HCT116 (cell line): ENCODE data around the gene ARHGEF6. TPM values are rescaled to one million over a fixed set of nuclear protein-coding genes. Genes with fewer than 3 reads are reported as not detected.

Experiments used
- ATAC-seq: fragments of 200-7000 bp; cut with Tn5 transposase; 2 replicates; pipeline ENCODE4 v1.9.1; 2020; ENCODE audit warnings: mild to moderate bottlenecking, moderate library complexity
- BruUV-seq: library from RNA; stranded (reverse); fragments of 400-500 nt; replicated peaks from 2 replicates; lab custom pipeline; 2021; lab: Mats Ljungman, UMichigan
- CTCF ChIA-PET: fragments of 300-600 bp; sonication (Branson Sonifier 250); formaldehyde crosslinking; loops from one replicate; lab custom pipeline; 2021; ENCODE audit warnings: antibody characterized with exemption; lab: Charles Lee
- POLR2A ChIA-PET: fragments of 300-600, 350-600 bp; sonication (Branson Sonifier 250); formaldehyde crosslinking; loops from one replicate; lab custom pipeline; 2021; ENCODE audit warnings: antibody characterized with exemption; lab: Charles Lee
- RAD21 ChIA-PET, 2 experiments: fragments of 300-600 bp; sonication (Branson Sonifier 250); formaldehyde crosslinking; loops; one replicate each; lab custom pipeline; 2023; ENCODE audit warnings: low total read pairs in 2 of 2; ENCODE audit not compliant: uncharacterized antibody in 2 of 2, unreplicated experiment in 2 of 2, low non-redundant PET in 1 of 2; lab: Charles Lee
- DNase-seq: peaks from one replicate; pipeline ENCODE4 v3.0.0-alpha.2; 2010; ENCODE audit warnings: low read depth, low spot score
- H2AFZ ChIP-seq: fragments of 200-600 bp; shearing (Covaris generic), sonication (generic); 2 replicates; pipeline ENCODE4 v1.6.1; 2017; ENCODE audit warnings: low read depth, mixed run types, mixed read lengths, antibody characterized with exemption, low read length; ENCODE audit not compliant: poor library complexity, severe bottlenecking
- H3K27ac ChIP-seq: 2 replicates; pipeline ENCODE4 v1.5.1; 2012; ENCODE audit warnings: low read depth, low read length
- H3K27me3 ChIP-seq: fragments of 200-600 bp; sonication (generic); 2 replicates; pipeline ENCODE4 v1.6.1; 2016; ENCODE audit warnings: mixed run types, low read length, mixed read lengths; ENCODE audit not compliant: insufficient read depth
- H3K36me3 ChIP-seq, 2 experiments: fragments of 200-500 bp in 1 of 2; fragments of 200-600 bp in 1 of 2; sonication (Bioruptor generic) in 1 of 2; sonication (generic) in 1 of 2; 2 replicates each; pipeline versions ENCODE4 v1.5.1 to v1.6.1; 2014 to 2016; ENCODE audit warnings: low read length in 2 of 2, inconsistent platforms in 1 of 2, mixed read lengths in 1 of 2, mixed run types in 1 of 2; ENCODE audit not compliant: insufficient read depth in 2 of 2, control insufficient read depth in 1 of 2
- H3K4me1 ChIP-seq, 2 experiments: fragments of 200-600 bp in 1 of 2; sonication (generic) in 1 of 2; 2 replicates each; pipeline versions ENCODE4 v1.5.1 to v1.6.1; 2012 to 2017; ENCODE audit warnings: low read length in 2 of 2, inconsistent platforms in 1 of 2, mild to moderate bottlenecking in 1 of 2, mixed read lengths in 1 of 2, mixed run types in 1 of 2, moderate library complexity in 1 of 2; ENCODE audit not compliant: insufficient read depth in 2 of 2, control insufficient read depth in 1 of 2
- H3K4me2 ChIP-seq: fragments of 200-600 bp; sonication (generic); 2 replicates; pipeline ENCODE4 v1.6.1; 2017; ENCODE audit warnings: mixed run types, low read length, mixed read lengths
- H3K4me3 ChIP-seq, 2 experiments: fragments of 200-600 bp in 1 of 2; sonication (generic) in 1 of 2; replicated peaks in 1 of 2; 2 replicates each; pipeline ENCODE4 v1.5.1; 2011 to 2016; ENCODE audit warnings: low read length in 2 of 2, control low read depth in 1 of 2, low read depth in 1 of 2, mild to moderate bottlenecking in 1 of 2, mixed read lengths in 1 of 2, mixed run types in 1 of 2
- H3K79me2 ChIP-seq: fragments of 200-600 bp; sonication (generic); 2 replicates; pipeline ENCODE4 v1.6.1; 2017; ENCODE audit warnings: mild to moderate bottlenecking, mixed run types, low read length, moderate library complexity, mixed read lengths; ENCODE audit not compliant: insufficient read depth
- H3K9ac ChIP-seq: fragments of 200-600 bp; sonication (generic); 2 replicates; pipeline ENCODE4 v1.6.1; 2016; ENCODE audit warnings: low read length, mixed read lengths
- H3K9me2 ChIP-seq: fragments of 200-600 bp; sonication (generic), shearing (Covaris generic); 2 replicates; pipeline ENCODE4 v1.6.1; 2017; ENCODE audit warnings: mixed run types, mild to moderate bottlenecking, moderate library complexity; ENCODE audit not compliant: insufficient read depth
- H3K9me3 ChIP-seq, 2 experiments: fragments of 200-500 bp in 1 of 2; fragments of 200-600 bp in 1 of 2; sonication (Bioruptor generic) in 1 of 2; sonication (generic) in 1 of 2; 2 replicates each; pipeline ENCODE4 v1.6.1; 2014 to 2017; ENCODE audit warnings: low read length in 2 of 2, mixed read lengths in 2 of 2, inconsistent platforms in 1 of 2, low read depth in 1 of 2, mild to moderate bottlenecking in 1 of 2, mixed run types in 1 of 2, moderate library complexity in 1 of 2; ENCODE audit not compliant: control insufficient read depth in 1 of 2, insufficient read depth in 1 of 2
- H4K20me1 ChIP-seq: fragments of 200-600 bp; sonication (generic), shearing (Covaris generic); 2 replicates; pipeline ENCODE4 v1.6.1; 2017; ENCODE audit warnings: mixed run types, mild to moderate bottlenecking, moderate library complexity; ENCODE audit not compliant: insufficient read depth
- ATF3 ChIP-seq: IDR thresholded peaks from 2 replicates; pipeline ENCODE4 v1.6.1; 2012
- CBX3 ChIP-seq: IDR thresholded peaks from 2 replicates; pipeline ENCODE4 v1.6.1; 2012; ENCODE audit warnings: low read depth
- CTCF ChIP-seq, 3 experiments: fragments of 200-600 bp in 1 of 3; sonication (generic) in 1 of 3; IDR thresholded peaks in 2 of 3; conservative IDR thresholded peaks in 1 of 3; 2 replicates each; pipeline ENCODE4 v1.5.1; 2012 to 2017; ENCODE audit warnings: low read depth in 2 of 3, low read length in 2 of 3, antibody characterized with exemption in 1 of 3, borderline replicate concordance in 1 of 3, control low read depth in 1 of 3, mild to moderate bottlenecking in 1 of 3, mixed read lengths in 1 of 3, mixed run types in 1 of 3, moderate library complexity in 1 of 3; ENCODE audit not compliant: insufficient read depth in 1 of 3
- EGR1 ChIP-seq: IDR thresholded peaks from 2 replicates; pipeline ENCODE4 v1.6.1; 2012; ENCODE audit warnings: low read depth
- EZH2phosphoT487 ChIP-seq: fragments of 200-600 bp; IDR thresholded peaks from 2 replicates; pipeline ENCODE4 v1.6.1; 2018; ENCODE audit warnings: antibody characterized with exemption, borderline replicate concordance
- JUND ChIP-seq: IDR thresholded peaks from 2 replicates; pipeline ENCODE4 v1.6.1; 2012
- MAX ChIP-seq: IDR thresholded peaks from 2 replicates; pipeline ENCODE4 v1.6.1; 2012
- POLR2A ChIP-seq: IDR thresholded peaks from 2 replicates; pipeline ENCODE4 v1.7.0; 2011; ENCODE audit warnings: borderline replicate concordance; ENCODE audit not compliant: insufficient read depth, insufficient read length; ENCODE audit errors: extremely low read depth
- POLR2AphosphoS5 ChIP-seq: IDR thresholded peaks from 2 replicates; pipeline ENCODE4 v1.6.1; 2011; ENCODE audit warnings: mild to moderate bottlenecking, low read depth, low read length, moderate library complexity
- REST ChIP-seq: IDR thresholded peaks from 2 replicates; pipeline ENCODE4 v1.6.1; 2012; ENCODE audit warnings: low read depth
- SIN3A ChIP-seq: IDR thresholded peaks from 2 replicates; pipeline ENCODE4 v1.6.1; 2012; ENCODE audit warnings: low read depth
- SP1 ChIP-seq: IDR thresholded peaks from 2 replicates; pipeline ENCODE4 v1.6.1; 2012; ENCODE audit warnings: low read depth
- SRF ChIP-seq: IDR thresholded peaks from 2 replicates; pipeline ENCODE4 v1.6.1; 2012; ENCODE audit warnings: low read depth
- TCF7L2 ChIP-seq: IDR thresholded peaks from 2 replicates; pipeline ENCODE4 v1.7.0; 2011; ENCODE audit warnings: borderline replicate concordance, inconsistent platforms; ENCODE audit not compliant: insufficient read depth, insufficient read length; ENCODE audit errors: extremely low read depth
- YY1 ChIP-seq: IDR thresholded peaks from 2 replicates; pipeline ENCODE4 v1.6.1; 2011; ENCODE audit warnings: low read length, low read depth, moderate library complexity, mild to moderate bottlenecking; ENCODE audit not compliant: insufficient replicate concordance; ENCODE audit errors: extremely low read depth
- ZFX ChIP-seq: fragments of 450-650 bp; IDR thresholded peaks from 2 replicates; pipeline ENCODE4 v1.6.1; 2017
- ZNF274 ChIP-seq: fragments of 200-500 bp; sonication (Bioruptor generic); IDR thresholded peaks from 2 replicates; pipeline ENCODE4 v1.6.1; 2014; ENCODE audit warnings: mild to moderate bottlenecking, low read depth, low read length, inconsistent platforms
- intact Hi-C: fragments of 100-400 bp; cut with micrococcal nuclease; formaldehyde crosslinking; loops from 2 replicates; pipeline ENCODE4 v1.10.0; 2022
- total RNA-seq: library from RNA; stranded (reverse); gene quantifications from one replicate; pipeline ENCODE4 v1.2.1, GENCODE V29; 2021; ENCODE audit not compliant: unreplicated experiment

The ARHGEF6 gene
- total RNA-seq, 1 experiment from 2014 or later, result 1.9 TPM

GRCh38 chrX:136780241-136780640, 491 bp downstream of the ARHGEF6 start:
- Histone ChIP-seq H3K4me3 (no peak overlapping the region), H3K27me3 (no peaks in the 10 kb centered on the region), H3K9ac (no peak overlapping the region), H3K9me2 (no peaks in the 10 kb centered on the region), H3K4me2 (no peak overlapping the region), H4K20me1 (no peaks in the 10 kb centered on the region), H3K27ac (no peak overlapping the region), H3K4me1 (no peaks in the 10 kb centered on the region), H3K36me3 (no peaks in the 10 kb centered on the region), H3K9me3 (no peaks in the 10 kb centered on the region), H3K79me2 (no peaks in the 10 kb centered on the region), H2AFZ (no peak overlapping the region)
- ChIA-PET POLR2A (interaction anchor here (0.6 kb wide), 1 partner anchor 283 kb away, joined by 5 read pairs; the partner anchor contains the start of gene HTATSF1), RAD21 (no interaction called here), CTCF (no interaction called here)
- intact Hi-C loops, result no loop called here
- no TSS peak for BruUV-seq
- DNase-seq (no peak), ATAC-seq (no peak)
- TF ChIP-seq ZNF274 (no peak), SP1 (no peak), POLR2AphosphoS5 (no peak), ATF3 (no peak), JUND (no peak), YY1 (no peak), SRF (no peak), SIN3A (no peak)

GRCh38 chrX:136779346-136779781, 1.4 kb downstream of the ARHGEF6 start:
- Histone ChIP-seq H3K9me2 (no peaks in the 10 kb centered on the region), H3K4me2 (no peak overlapping the region), H2AFZ (no peak overlapping the region), H3K36me3 (no peaks in the 10 kb centered on the region), H3K4me1 (no peaks in the 10 kb centered on the region), H3K27me3 (no peaks in the 10 kb centered on the region), H3K9ac (no peak overlapping the region), H3K4me3 (no peak overlapping the region), H3K79me2 (no peaks in the 10 kb centered on the region), H3K9me3 (no peaks in the 10 kb centered on the region), H3K27ac (no peak overlapping the region), H4K20me1 (no peaks in the 10 kb centered on the region)
- POLR2A ChIA-PET, result no interaction called here
- no peak for DNase-seq
- CTCF ChIA-PET, result no interaction called here
- no peak for ATAC-seq
- RAD21 ChIA-PET, result no interaction called here
- no TSS peak for BruUV-seq
- intact Hi-C loops, result no loop called here
- TF ChIP-seq YY1, result no peak
- TF ChIP-seq MAX, result no peak
- TF ChIP-seq EGR1, result no peak
- TF ChIP-seq SIN3A, result no peak
- TF ChIP-seq ZFX, result no peak
- no peak for TF ChIP-seq CBX3
- no peak for TF ChIP-seq TCF7L2
- no peak for TF ChIP-seq POLR2A
- TF ChIP-seq REST, result no peak
- no peak for TF ChIP-seq EZH2phosphoT487
- no peak for TF ChIP-seq JUND
- TF ChIP-seq CTCF (IDR thresholded peaks at IDR 0.05 in 2 of 3, conservative IDR thresholded peaks at IDR 0.05 in 1 of 3; ENCODE audit: borderline replicate concordance in 1 of 3, insufficient read depth in 1 of 3, low read depth in 2 of 3, low read length in 2 of 3), result no peak
